CD4-positive, alpha-beta memory T cell (primary cell): ENCODE data around the gene LPP. TPM values are rescaled to one million over a fixed set of nuclear protein-coding genes. Genes with fewer than 3 reads are reported as not detected.

ENCODE experiments used
- CTCF ChIA-PET: fragments of 350-600 bp; sonication (Branson Sonifier 250); formaldehyde crosslinking; loops from one replicate; lab custom pipeline; 2021; ENCODE audit warnings: inconsistent platforms; ENCODE audit not compliant: partially characterized antibody; lab: Charles Lee
- POLR2A ChIA-PET: fragments of 350-600 bp; sonication (Branson Sonifier 250); formaldehyde crosslinking; loops from one replicate; lab custom pipeline; 2021; ENCODE audit not compliant: partially characterized antibody; lab: Charles Lee
- DNase-seq, 5 donors: peaks; one replicate each; pipeline versions ENCODE4 v3.0.0 to v3.0.0-alpha.2; 2020 to 2022; ENCODE audit warnings: mixed read lengths in 1 of 5
- H3K27ac ChIP-seq: one replicate; pipeline ENCODE4 v1.7.0; 2013; ENCODE audit warnings: low read depth, low read length
- H3K27me3 ChIP-seq: 2 replicates; pipeline ENCODE4 v1.7.0; 2013; ENCODE audit warnings: mild to moderate bottlenecking, low read length, moderate library complexity; ENCODE audit not compliant: insufficient read depth
- H3K36me3 ChIP-seq: 2 replicates; pipeline ENCODE4 v1.7.0; 2013; ENCODE audit warnings: mild to moderate bottlenecking, low read length, moderate library complexity; ENCODE audit not compliant: insufficient read depth
- H3K4me1 ChIP-seq: 2 replicates; pipeline ENCODE4 v1.7.0; 2013; ENCODE audit warnings: mild to moderate bottlenecking, low read length, moderate library complexity; ENCODE audit not compliant: insufficient read depth
- H3K4me3 ChIP-seq, 2 donors: one replicate each; pipeline ENCODE4 v1.7.0; 2013; ENCODE audit warnings: low read length in 2 of 2, mild to moderate bottlenecking in 1 of 2
- H3K9me3 ChIP-seq, 2 donors: one replicate each; pipeline ENCODE4 v1.7.0; 2013; ENCODE audit warnings: low read length in 2 of 2, control low read depth in 1 of 2; ENCODE audit not compliant: control insufficient read depth in 1 of 2
- H3K27ac Mint-ChIP-seq, 7 donors: one replicate each; pipeline ENCODE4 v1.8.0; 2020 to 2021; ENCODE audit warnings: mixed read lengths in 7 of 7, mild to moderate bottlenecking in 6 of 7, inconsistent platforms in 3 of 7, moderate library complexity in 3 of 7
- H3K27me3 Mint-ChIP-seq, 2 donors: one replicate each; pipeline ENCODE4 v1.8.0; 2020 to 2021; ENCODE audit warnings: mixed read lengths in 2 of 2
- H3K36me3 Mint-ChIP-seq, 2 donors: one replicate each; pipeline ENCODE4 v1.8.0; 2020 to 2021; ENCODE audit warnings: mixed read lengths in 2 of 2, inconsistent platforms in 1 of 2, mild to moderate bottlenecking in 1 of 2
- H3K4me1 Mint-ChIP-seq, 4 donors: one replicate each; pipeline ENCODE4 v1.8.0; 2020 to 2021; ENCODE audit warnings: mixed read lengths in 4 of 4, mild to moderate bottlenecking in 1 of 4
- H3K4me3 Mint-ChIP-seq, 8 donors: one replicate each; pipeline ENCODE4 v1.8.0; 2020 to 2021; ENCODE audit warnings: mixed read lengths in 8 of 8, mild to moderate bottlenecking in 7 of 8, moderate library complexity in 6 of 8, inconsistent platforms in 3 of 8
- H3K9me3 Mint-ChIP-seq, 8 donors: one replicate each; pipeline ENCODE4 v1.8.0; 2020 to 2021; ENCODE audit warnings: mixed read lengths in 8 of 8, mild to moderate bottlenecking in 5 of 8, inconsistent platforms in 3 of 8, moderate library complexity in 1 of 8
- intact Hi-C: fragments of 100-400 bp; cut with micrococcal nuclease; formaldehyde crosslinking; loops from one replicate; pipeline ENCODE4 v1.15.1; 2023
- polyA plus RNA-seq, 2 donors: library from polyadenylated mRNA; unstranded; fragments of 300-500 nt; fragmentation: Illumina TruSeq; gene quantifications; one replicate each; pipeline ENCODE4 v1.2.3, GENCODE V29; 2021
- total RNA-seq, 2 experiments: library from RNA; stranded (reverse); gene quantifications; one replicate each; pipeline ENCODE4 v1.2.3, GENCODE V29; 2021

The LPP gene
- total and polyA plus RNA-seq, 4 experiments from 2014 or later: 10.4 to 27.2 (median 24.7) TPM

DNA sequence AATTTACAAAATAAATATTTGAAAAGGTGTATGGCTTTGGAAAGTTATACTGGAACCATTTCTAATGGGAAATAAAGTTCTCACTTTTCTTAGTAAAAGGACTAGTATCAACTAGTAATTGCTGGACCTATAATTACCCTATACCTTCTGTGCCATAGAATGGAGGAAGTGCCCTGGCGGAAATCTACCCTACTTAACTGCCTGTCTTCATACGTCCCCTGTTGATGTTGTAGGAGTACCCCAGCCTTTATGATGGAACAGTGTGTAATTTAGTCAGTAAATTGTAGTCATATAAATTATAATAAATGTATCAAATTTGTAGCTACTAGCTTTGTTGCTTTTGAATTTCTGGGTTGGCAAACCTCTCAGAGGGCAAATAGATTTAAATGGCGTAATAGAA is 149.9 kb downstream of the LPP start:
- intact Hi-C loops: no loop called here
- H3K27ac ChIP-seq: no peak overlapping the region
- no peaks in the 10 kb centered on the region for H3K36me3 ChIP-seq
- peaks cover 8% of the 10 kb centered on the region for H3K4me1 ChIP-seq
- no peaks in the 10 kb centered on the region for H3K27me3 ChIP-seq
- no peak overlapping the region for H3K4me3 Mint-ChIP-seq
- no peaks in the 10 kb centered on the region for H3K9me3 ChIP-seq
- H3K4me3 ChIP-seq: no peak overlapping the region
- peaks cover 9 to 19% (median 12%) of the 10 kb centered on the region in 4 donors for H3K4me1 Mint-ChIP-seq
- no peak for DNase-seq
- POLR2A ChIA-PET: no interaction called here
- H3K9me3 Mint-ChIP-seq: no peaks in the 10 kb centered on the region
- no peaks in the 10 kb centered on the region for H3K27me3 Mint-ChIP-seq
- no peak overlapping the region for H3K27ac Mint-ChIP-seq
- CTCF ChIA-PET: no interaction called here
- peaks cover 5 to 10% of the 10 kb centered on the region in 2 donors for H3K36me3 Mint-ChIP-seq

DNA sequence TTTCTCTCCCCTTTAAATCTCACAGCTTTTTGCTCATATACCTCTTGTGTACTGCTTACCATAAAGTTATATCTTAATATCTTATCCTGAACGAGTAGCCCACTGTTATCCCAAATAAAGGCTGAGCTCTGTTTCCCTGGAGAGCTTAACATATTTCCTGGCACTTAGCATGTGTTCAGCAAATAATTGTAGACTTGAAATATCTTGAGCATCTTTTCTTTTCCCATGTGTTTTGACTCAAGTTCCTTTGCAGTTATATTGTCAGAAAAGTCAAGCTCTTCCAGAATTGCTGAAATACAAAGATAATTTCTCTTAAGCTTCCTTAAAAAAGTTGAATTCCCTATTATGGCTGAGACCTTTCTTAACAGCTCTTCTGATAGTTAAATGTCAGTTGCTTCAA is 150.5 kb downstream of the LPP start:
- Mint-ChIP-seq H3K36me3 (peaks cover 4 to 12% of the 10 kb centered on the region in 2 donors), H3K9me3 (no peaks in the 10 kb centered on the region), H3K4me1 (peaks cover 9 to 19% (median 10%) of the 10 kb centered on the region in 4 donors), H3K27ac (peak overlapping the region in 1 of 7 donors; percentile 20), H3K27me3 (no peaks in the 10 kb centered on the region), H3K4me3 (no peak overlapping the region)
- intact Hi-C loops: no loop called here
- POLR2A ChIA-PET: no interaction called here
- DNase-seq: no peak
- no peak overlapping the region for H3K27ac ChIP-seq
- H3K27me3 ChIP-seq: no peaks in the 10 kb centered on the region
- H3K4me3 ChIP-seq: no peak overlapping the region
- CTCF ChIA-PET: interaction anchor here (0.8 kb wide), 1 partner anchor 41 kb away, joined by 3 read pairs; no protein-coding TSS in a partner anchor
- H3K4me1 ChIP-seq: peaks cover 7% of the 10 kb centered on the region
- H3K9me3 ChIP-seq: no peaks in the 10 kb centered on the region
- H3K36me3 ChIP-seq: no peaks in the 10 kb centered on the region

DNA sequence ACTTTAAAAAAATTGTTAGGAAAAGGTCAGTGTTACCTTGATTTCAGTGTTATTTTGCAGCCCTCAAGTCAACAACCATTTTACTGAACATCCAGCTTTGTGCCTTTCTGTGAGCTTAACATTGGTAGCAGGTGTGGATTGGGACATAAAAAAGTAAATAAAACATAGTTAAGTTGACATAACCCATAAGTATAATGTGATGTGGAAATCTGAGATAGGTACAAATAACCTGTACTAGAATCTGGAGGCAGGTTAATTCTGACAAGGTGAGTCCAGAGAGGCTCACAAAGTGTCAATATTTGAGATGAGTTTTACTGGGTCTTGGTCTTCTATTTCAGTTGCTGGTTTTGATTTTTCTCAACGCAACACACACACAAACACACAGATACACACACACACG is 151.3 kb downstream of the LPP start:
- Mint-ChIP-seq H3K9me3 (no peaks in the 10 kb centered on the region), H3K27me3 (no peaks in the 10 kb centered on the region), H3K4me1 (peaks cover 13 to 24% (median 14%) of the 10 kb centered on the region in 4 donors), H3K36me3 (peaks cover 4 to 19% of the 10 kb centered on the region in 2 donors), H3K4me3 (no peak overlapping the region), H3K27ac (no peak overlapping the region)
- no peak overlapping the region for H3K27ac ChIP-seq
- no peaks in the 10 kb centered on the region for H3K36me3 ChIP-seq
- ChIA-PET CTCF (interaction anchor here (0.8 kb wide), 1 partner anchor 42 kb away, joined by 3 read pairs; no protein-coding TSS in a partner anchor), POLR2A (no interaction called here)
- no peaks in the 10 kb centered on the region for H3K9me3 ChIP-seq
- no peak overlapping the region for H3K4me3 ChIP-seq
- no peaks in the 10 kb centered on the region for H3K27me3 ChIP-seq
- intact Hi-C loops: no loop called here
- no peak for DNase-seq
- H3K4me1 ChIP-seq: peaks cover 13% of the 10 kb centered on the region

DNA sequence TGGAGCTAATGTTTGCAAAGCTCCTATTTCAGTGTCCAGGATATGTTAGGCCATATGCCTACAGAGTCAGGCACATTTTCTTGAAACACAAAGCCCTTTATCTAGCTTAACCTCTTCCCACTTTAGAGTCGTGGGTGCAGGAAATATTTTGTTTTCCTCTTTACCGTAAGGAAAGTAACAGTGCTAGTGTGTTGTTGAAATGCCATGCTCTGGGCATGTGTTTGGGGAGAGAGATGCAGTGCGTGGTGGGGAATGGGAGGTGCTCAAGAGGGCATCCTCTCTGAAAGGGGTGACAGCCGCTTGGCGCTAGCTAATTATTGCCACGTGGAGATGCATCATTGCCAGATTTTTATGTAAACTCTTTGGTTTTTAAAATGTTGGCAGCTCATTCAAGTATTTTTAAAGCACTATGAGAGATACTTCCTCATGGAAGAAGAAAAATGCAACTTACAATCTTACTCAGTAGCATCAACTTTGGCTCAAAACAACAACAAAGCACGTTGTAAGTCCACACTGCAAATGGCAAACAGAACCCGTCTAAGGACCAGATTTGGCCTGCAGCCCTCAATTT is 152.6 kb downstream of the LPP start:
- no peak for DNase-seq
- no peaks in the 10 kb centered on the region for H3K36me3 ChIP-seq
- no peak overlapping the region for H3K27ac ChIP-seq
- H3K27me3 Mint-ChIP-seq: no peaks in the 10 kb centered on the region
- no peaks in the 10 kb centered on the region for H3K9me3 ChIP-seq
- POLR2A ChIA-PET: no interaction called here
- no peaks in the 10 kb centered on the region for H3K27me3 ChIP-seq
- H3K4me1 ChIP-seq: peaks cover 15% of the 10 kb centered on the region
- intact Hi-C loops: no loop called here
- CTCF ChIA-PET: no interaction called here
- peaks cover 6 to 27% of the 10 kb centered on the region in 2 donors for H3K36me3 Mint-ChIP-seq
- peaks cover 13 to 27% (median 17%) of the 10 kb centered on the region in 4 donors for H3K4me1 Mint-ChIP-seq
- no peak overlapping the region for H3K4me3 ChIP-seq
- no peak overlapping the region for H3K4me3 Mint-ChIP-seq
- no peak overlapping the region for H3K27ac Mint-ChIP-seq
- no peaks in the 10 kb centered on the region for H3K9me3 Mint-ChIP-seq

DNA sequence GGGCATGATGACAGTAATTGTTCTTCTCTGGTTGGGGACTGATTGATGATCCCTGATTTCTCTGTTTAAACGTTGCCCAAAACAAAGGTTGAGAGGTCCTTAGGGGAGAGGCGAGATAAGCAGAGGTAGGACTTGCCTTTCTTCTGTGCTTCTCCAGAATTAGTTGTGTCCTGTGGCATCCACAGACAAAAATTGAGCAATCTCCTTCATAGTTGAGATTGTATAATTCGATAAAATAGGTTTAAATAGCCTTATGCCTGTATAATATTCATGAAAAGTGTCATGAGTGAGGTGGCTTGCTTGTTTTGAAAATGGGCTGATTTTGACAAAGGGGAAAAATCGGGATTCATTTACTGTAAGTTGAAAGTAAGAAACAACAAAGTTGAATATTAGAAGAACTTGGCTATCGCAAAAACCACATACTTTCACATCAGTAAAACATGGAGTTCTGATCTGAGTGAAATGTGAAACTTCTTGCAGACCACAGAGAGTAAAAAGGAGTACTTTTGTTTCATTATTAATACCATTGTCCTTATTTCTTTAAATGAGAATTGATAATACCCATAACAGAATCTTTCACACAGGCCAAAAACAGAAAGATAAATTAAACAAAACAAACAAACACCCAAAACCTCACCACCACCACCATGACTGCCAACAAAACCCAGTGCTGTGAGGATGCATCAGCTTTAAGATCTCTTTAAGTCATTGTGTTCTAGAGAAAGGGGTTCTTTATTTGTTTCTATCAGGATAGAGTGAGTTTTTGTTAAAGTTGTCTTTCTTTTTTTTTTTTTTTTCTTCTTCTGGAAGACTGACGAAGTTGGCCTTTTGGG is 155.7 kb downstream of the LPP start:
- Histone ChIP-seq H3K36me3 (no peaks in the 10 kb centered on the region), H3K27ac (no peak overlapping the region), H3K9me3 (no peaks in the 10 kb centered on the region), H3K4me3 (no peak overlapping the region), H3K4me1 (peaks cover 15% of the 10 kb centered on the region), H3K27me3 (no peaks in the 10 kb centered on the region)
- intact Hi-C loops: no loop called here
- Mint-ChIP-seq H3K27ac (peak overlapping the region in 3 of 7 donors; percentile 0 to 25 (median 3)), H3K9me3 (no peaks in the 10 kb centered on the region), H3K4me3 (peak overlapping the region in 4 of 8 donors; percentile 12 to 61 (median 32)), H3K4me1 (peaks cover 11 to 21% (median 17%) of the 10 kb centered on the region in 4 donors), H3K27me3 (no peaks in the 10 kb centered on the region), H3K36me3 (peaks cover 6 to 35% of the 10 kb centered on the region in 2 donors)
- ChIA-PET CTCF (no interaction called here), POLR2A (no interaction called here)
- no peak for DNase-seq

DNA sequence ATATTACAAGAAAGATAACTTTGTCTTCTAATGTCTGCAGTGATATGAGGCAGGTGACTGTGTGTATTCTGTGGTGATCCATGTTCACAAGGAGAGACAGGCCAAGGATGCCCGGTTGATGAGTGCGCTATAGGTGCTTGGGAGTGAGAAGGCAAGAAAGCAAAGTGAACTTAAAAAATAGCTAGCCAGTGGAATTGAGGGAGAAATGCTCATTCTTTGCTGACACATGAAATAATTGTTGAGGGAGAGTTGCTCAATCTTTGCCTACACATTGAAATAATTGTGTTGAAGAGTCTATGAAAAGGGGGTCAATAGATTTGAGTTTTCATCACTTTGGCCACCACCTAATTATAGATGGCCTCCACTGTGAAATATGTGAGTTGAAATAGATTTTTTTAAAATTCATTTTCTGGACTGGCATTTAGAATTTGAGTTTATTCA is 156.3 kb downstream of the LPP start:
- no peaks in the 10 kb centered on the region for H3K36me3 ChIP-seq

DNA sequence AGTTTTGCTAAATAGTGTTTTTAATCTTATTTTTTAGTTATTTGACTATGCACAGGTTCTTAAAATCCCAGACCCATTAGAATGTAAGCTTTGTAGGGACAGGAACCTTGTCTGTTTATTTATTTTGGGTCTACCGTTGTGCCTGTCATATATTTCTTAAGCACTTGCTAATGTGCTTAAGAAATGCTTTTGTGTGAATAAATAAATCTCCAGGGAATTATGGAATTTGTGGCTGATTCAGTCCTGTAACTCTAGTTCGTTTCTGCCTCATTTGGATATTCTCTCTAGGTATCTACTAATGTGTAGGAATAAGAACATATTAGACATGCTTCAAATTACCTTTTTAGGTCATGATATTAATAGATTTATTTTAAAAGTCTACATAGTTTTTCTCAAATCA is 161.6 kb downstream of the LPP start:
- Mint-ChIP-seq H3K4me1 (peaks cover 0 to 13% (median 8%) of the 10 kb centered on the region in 4 donors), H3K27me3 (no peaks in the 10 kb centered on the region), H3K9me3 (no peaks in the 10 kb centered on the region), H3K27ac (no peak overlapping the region), H3K4me3 (no peak overlapping the region), H3K36me3 (peaks cover 5 to 13% of the 10 kb centered on the region in 2 donors)
- ChIA-PET POLR2A (interaction anchor here (1.1 kb wide), 1 partner anchor 8 kb away, joined by 3 read pairs; no protein-coding TSS in a partner anchor), CTCF (interaction anchor here (1.6 to 2.3 kb wide), 2 partner anchors 14 to 574 kb away, joined by 4 to 5 read pairs; no protein-coding TSS in a partner anchor)
- Histone ChIP-seq H3K9me3 (no peaks in the 10 kb centered on the region), H3K27me3 (no peaks in the 10 kb centered on the region), H3K4me3 (no peak overlapping the region), H3K36me3 (no peaks in the 10 kb centered on the region), H3K4me1 (no peaks in the 10 kb centered on the region), H3K27ac (no peak overlapping the region)
- intact Hi-C loops: no loop called here
- DNase-seq: no peak

More for the DNA sequence above, 156.3 kb downstream of the LPP start:
- no peak overlapping the region for H3K27ac ChIP-seq
- Mint-ChIP-seq H3K4me3 (no peak overlapping the region), H3K9me3 (no peaks in the 10 kb centered on the region), H3K36me3 (peaks cover 6 to 35% of the 10 kb centered on the region in 2 donors), H3K27ac (peak overlapping the region in 3 of 7 donors; percentile 7 to 38 (median 17)), H3K4me1 (peaks cover 11 to 21% (median 17%) of the 10 kb centered on the region in 4 donors), H3K27me3 (no peaks in the 10 kb centered on the region)
- POLR2A ChIA-PET: no interaction called here
- DNase-seq: no peak
- peaks cover 15% of the 10 kb centered on the region for H3K4me1 ChIP-seq
- intact Hi-C loops: no loop called here
- CTCF ChIA-PET: no interaction called here
- H3K4me3 ChIP-seq: no peak overlapping the region
- H3K27me3 ChIP-seq: no peaks in the 10 kb centered on the region
- no peaks in the 10 kb centered on the region for H3K9me3 ChIP-seq
